Neural cell (in vitro differentiated cells): ENCODE measurements around the gene RRM1. TPM values are rescaled to one million over a fixed set of nuclear protein-coding genes. Genes with fewer than 3 reads are reported as not detected.
A peak's percentile ranks its signal among the peaks of the same experiment; 100 is the strongest.

Source experiments
- H2AFZ ChIP-seq: fragments of 200-600, 300-800 bp; sonication (generic), shearing (Covaris generic); 2 replicates; pipeline ENCODE4 v1.6.0; 2014; ENCODE audit warnings: low read depth, mild to moderate bottlenecking, antibody characterized with exemption, low read length, moderate library complexity
- H3F3A ChIP-seq: fragments of 200-600 bp; shearing (Covaris generic); 2 replicates; pipeline ENCODE4 v1.6.1; 2016; ENCODE audit warnings: mild to moderate bottlenecking, moderate library complexity, mixed read lengths, antibody characterized with exemption, low read length; ENCODE audit not compliant: insufficient read depth, poor library complexity, severe bottlenecking
- H3K27ac ChIP-seq: fragments of 200-600, 300-800 bp; sonication (generic), shearing (Covaris generic); 2 replicates; pipeline ENCODE4 v1.5.1; 2014; ENCODE audit warnings: mild to moderate bottlenecking, low read length, moderate library complexity
- H3K27me3 ChIP-seq: fragments of 300-800, 200-600 bp; sonication (generic), shearing (Covaris generic); 2 replicates; pipeline ENCODE4 v1.6.0; 2014; ENCODE audit warnings: mild to moderate bottlenecking, low read depth, low read length, moderate library complexity; ENCODE audit not compliant: insufficient read depth
- H3K36me3 ChIP-seq: fragments of 300-800, 200-600 bp; sonication (generic), shearing (Covaris generic); 2 replicates; pipeline ENCODE4 v1.5.1; 2014; ENCODE audit warnings: mild to moderate bottlenecking, antibody characterized with exemption, low read length, moderate library complexity; ENCODE audit not compliant: insufficient read depth
- H3K4me2 ChIP-seq: fragments of 300-800, 200-600 bp; sonication (generic), shearing (Covaris generic); 2 replicates; pipeline ENCODE4 v1.6.0; 2014; ENCODE audit warnings: mild to moderate bottlenecking, low read length
- H3K4me3 ChIP-seq: fragments of 300-800, 200-600 bp; sonication (generic), shearing (Covaris generic); 2 replicates; pipeline ENCODE4 v1.5.1; 2014; ENCODE audit warnings: mild to moderate bottlenecking, low read length, moderate library complexity
- H3K79me2 ChIP-seq: fragments of 200-600 bp; shearing (Covaris generic); replicated peaks from 2 replicates; pipeline ENCODE4 v1.6.0; 2014; ENCODE audit warnings: mild to moderate bottlenecking, low read length, moderate library complexity; ENCODE audit not compliant: insufficient read depth
- H3K9ac ChIP-seq: fragments of 300-800, 200-600 bp; sonication (generic), shearing (Covaris generic); 2 replicates; pipeline ENCODE4 v1.6.1; 2016; ENCODE audit warnings: mild to moderate bottlenecking, low read length, mixed read lengths
- H3K9me2 ChIP-seq: fragments of 200-600 bp; shearing (Covaris generic); 2 replicates; pipeline ENCODE4 v1.6.1; 2016; ENCODE audit warnings: mild to moderate bottlenecking, low read length, mixed read lengths; ENCODE audit not compliant: insufficient read depth
- H3K9me3 ChIP-seq: fragments of 200-600, 300-800 bp; sonication (generic), shearing (Covaris generic); 2 replicates; pipeline ENCODE4 v1.6.1; 2016; ENCODE audit warnings: mild to moderate bottlenecking, mixed run types, low read length, moderate library complexity, mixed read lengths
- H4K20me1 ChIP-seq: fragments of 200-600 bp; shearing (Covaris generic); 2 replicates; pipeline ENCODE4 v1.6.1; 2016; ENCODE audit warnings: mild to moderate bottlenecking, mixed run types; ENCODE audit not compliant: insufficient read depth
- CTCF ChIP-seq: fragments of 450-650 bp; IDR thresholded peaks from 2 replicates; pipeline ENCODE4 v1.5.1; 2014; ENCODE audit warnings: antibody characterized with exemption, mild to moderate bottlenecking, moderate library complexity; ENCODE audit not compliant: poor library complexity, severe bottlenecking
- EP300 ChIP-seq: fragments of 450-650 bp; conservative IDR thresholded peaks from 2 replicates; pipeline ENCODE4 v1.6.1; 2014; ENCODE audit warnings: antibody characterized with exemption, mild to moderate bottlenecking, moderate library complexity; ENCODE audit not compliant: poor library complexity, severe bottlenecking
- EZH2 ChIP-seq: fragments of 200-600, 300-800 bp; shearing (Covaris generic), sonication (generic); IDR thresholded peaks from 2 replicates; pipeline ENCODE4 v1.6.1; 2014; ENCODE audit warnings: antibody characterized with exemption, low read length, borderline replicate concordance, mild to moderate bottlenecking; ENCODE audit not compliant: insufficient read depth, poor library complexity, severe bottlenecking
- MXI1 ChIP-seq: fragments of 450-650 bp; conservative IDR thresholded peaks from 2 replicates; pipeline ENCODE4 v1.6.1; 2014; ENCODE audit warnings: antibody characterized with exemption, mild to moderate bottlenecking; ENCODE audit not compliant: poor library complexity, severe bottlenecking
- POLR2AphosphoS5 ChIP-seq: IDR thresholded peaks from 2 replicates; pipeline ENCODE4 v1.6.1; 2012
- RAD21 ChIP-seq: fragments of 450-650 bp; conservative IDR thresholded peaks from 2 replicates; pipeline ENCODE4 v1.6.1; 2014; ENCODE audit warnings: antibody characterized with exemption, mild to moderate bottlenecking, moderate library complexity
- REST ChIP-seq: IDR thresholded peaks from 2 replicates; pipeline ENCODE4 v1.6.1; 2012; ENCODE audit warnings: borderline replicate concordance
- SMC3 ChIP-seq: fragments of 450-650 bp; conservative IDR thresholded peaks from 2 replicates; pipeline ENCODE4 v1.6.1; 2014; ENCODE audit warnings: antibody characterized with exemption, mild to moderate bottlenecking, moderate library complexity; ENCODE audit not compliant: poor library complexity
- TAF1 ChIP-seq: IDR thresholded peaks from 2 replicates; pipeline ENCODE4 v1.6.1; 2012; ENCODE audit warnings: low read depth
- polyA plus RNA-seq: library from polyadenylated mRNA; depleted of rRNA; stranded (reverse); fragments of >200 nt; gene quantifications from 2 replicates; pipeline ENCODE4 v1.2.3, GENCODE V29; 2014

Gene RRM1
- polyA plus RNA-seq, 1 donor from 2014 or later = 65.9 TPM

GRCh38 chr11:4072668-4073285 lies 21.8 kb upstream of the RRM1 start:
- Histone ChIP-seq H3K9me3 (no peaks in the 10 kb centered on the region), H3K9me2 (no peaks in the 10 kb centered on the region), H4K20me1 (no peaks in the 10 kb centered on the region), H3K36me3 (no peaks in the 10 kb centered on the region), H3K4me3 (no peak overlapping the region), H3K79me2 (no peaks in the 10 kb centered on the region), H3K9ac (no peak overlapping the region), H3K4me2 (no peak overlapping the region), H3K27me3 (no peaks in the 10 kb centered on the region), H2AFZ (peak overlapping the region; percentile 22), H3F3A (no peaks in the 10 kb centered on the region), H3K27ac (no peak overlapping the region)
- TF ChIP-seq EP300 = no peak
- TF ChIP-seq CTCF = peak; percentile 89
- no peak for TF ChIP-seq TAF1
- TF ChIP-seq SMC3 = peak; percentile 92
- no peak for TF ChIP-seq REST
- no peak for TF ChIP-seq EZH2
- peak; percentile 95 for TF ChIP-seq RAD21
- no peak for TF ChIP-seq POLR2AphosphoS5
- no peak for TF ChIP-seq MXI1

- Histone ChIP-seq H3K9ac (no peak overlapping the region), H3K36me3 (no peaks in the 10 kb centered on the region), H3K79me2 (no peaks in the 10 kb centered on the region), H2AFZ (no peak overlapping the region), H3K4me3 (no peak overlapping the region), H3K9me2 (no peaks in the 10 kb centered on the region), H3K4me2 (no peak overlapping the region), H3F3A (no peaks in the 10 kb centered on the region), H3K27me3 (no peaks in the 10 kb centered on the region), H3K27ac (no peak overlapping the region), H4K20me1 (no peaks in the 10 kb centered on the region), H3K9me3 (no peaks in the 10 kb centered on the region)
- no peak for TF ChIP-seq SMC3
- TF ChIP-seq CTCF = no peak
- TF ChIP-seq MXI1 = no peak
Measured at GRCh38 chr11:4074266-4074665, 20.3 kb upstream of the RRM1 start.
